Neural progenitor cell (in vitro differentiated cells): ENCODE results near the gene UQCRC2. TPM values are rescaled to one million over a fixed set of nuclear protein-coding genes. Genes with fewer than 3 reads are reported as not detected.

Source experiments
- DNase-seq: peaks from one replicate; pipeline ENCODE4 v3.0.0-alpha.2; 2016; ENCODE audit warnings: low spot score
- H2AFZ ChIP-seq: fragments of 200-600 bp; sonication (generic); replicated peaks from 2 replicates; pipeline ENCODE4 v1.6.1; 2016; ENCODE audit warnings: antibody characterized with exemption
- H3F3A ChIP-seq: fragments of 200-600 bp; sonication (generic); 2 replicates; pipeline ENCODE4 v1.6.1; 2016; ENCODE audit warnings: antibody characterized with exemption, low read depth
- H3K27ac ChIP-seq: fragments of 200-600 bp; sonication (generic); 2 replicates; pipeline ENCODE4 v1.5.1; 2016; ENCODE audit warnings: mild to moderate bottlenecking
- H3K27me3 ChIP-seq: fragments of 200-600 bp; sonication (generic); 2 replicates; pipeline ENCODE4 v1.6.1; 2016; ENCODE audit warnings: mild to moderate bottlenecking, moderate library complexity
- H3K36me3 ChIP-seq: fragments of 200-600 bp; sonication (generic); 2 replicates; pipeline ENCODE4 v1.5.1; 2016
- H3K4me1 ChIP-seq: fragments of 200-600 bp; sonication (generic); 2 replicates; pipeline ENCODE4 v1.6.1; 2016; ENCODE audit warnings: mixed run types
- H3K4me2 ChIP-seq: fragments of 200-600 bp; sonication (generic); 2 replicates; pipeline ENCODE4 v1.6.1; 2016
- H3K4me3 ChIP-seq: fragments of 200-600 bp; sonication (generic); 2 replicates; pipeline ENCODE4 v1.5.1; 2016
- H3K79me2 ChIP-seq: fragments of 200-600 bp; sonication (generic); 2 replicates; pipeline ENCODE4 v1.6.1; 2016; ENCODE audit warnings: low read depth
- H3K9ac ChIP-seq: fragments of 200-600 bp; sonication (generic); 2 replicates; pipeline ENCODE4 v1.6.1; 2016
- H3K9me3 ChIP-seq: fragments of 200-600 bp; sonication (generic); 2 replicates; pipeline ENCODE4 v1.5.1; 2016; ENCODE audit warnings: low read depth
- H4K20me1 ChIP-seq: fragments of 200-600 bp; sonication (generic); 2 replicates; pipeline ENCODE4 v1.6.1; 2016; ENCODE audit warnings: low read depth
- H3K27ac Mint-ChIP-seq: 3 replicates; pipeline ENCODE4 v1.8.0; 2021; ENCODE audit warnings: mixed read lengths
- H3K27me3 Mint-ChIP-seq: 2 replicates; pipeline ENCODE4 v1.8.0; 2022; ENCODE audit warnings: low read depth, mild to moderate bottlenecking, inconsistent platforms, moderate library complexity, mixed read lengths; ENCODE audit not compliant: insufficient read depth
- H3K36me3 Mint-ChIP-seq: 3 replicates; pipeline ENCODE4 v1.8.0; 2021; ENCODE audit warnings: mixed read lengths
- H3K4me1 Mint-ChIP-seq: 3 replicates; pipeline ENCODE4 v1.8.0; 2021; ENCODE audit warnings: mixed read lengths
- H3K4me3 Mint-ChIP-seq: 3 replicates; pipeline ENCODE4 v1.8.0; 2021; ENCODE audit warnings: mild to moderate bottlenecking, moderate library complexity, mixed read lengths
- H3K9me3 Mint-ChIP-seq: 3 replicates; pipeline ENCODE4 v1.8.0; 2020; ENCODE audit warnings: mixed read lengths
- CTCF ChIP-seq: fragments of 200-600 bp; sonication (generic); IDR thresholded peaks from 2 replicates; pipeline ENCODE4 v1.5.1; 2017; ENCODE audit warnings: antibody characterized with exemption, mild to moderate bottlenecking
- EZH2 ChIP-seq: fragments of 200-600 bp; sonication (generic); IDR thresholded peaks from 2 replicates; pipeline ENCODE4 v1.6.1; 2017; ENCODE audit warnings: antibody characterized with exemption, mild to moderate bottlenecking, moderate library complexity
- EZH2phosphoT487 ChIP-seq: fragments of 200-600 bp; sonication (generic); IDR thresholded peaks from 2 replicates; pipeline ENCODE4 v1.6.1; 2017; ENCODE audit warnings: antibody characterized with exemption
- total RNA-seq: library from RNA; depleted of rRNA; stranded (reverse); fragments of >200 nt; gene quantifications from 2 replicates; pipeline ENCODE4 v1.2.3, GENCODE V29; 2015; ENCODE audit warnings: low replicate concordance

Gene UQCRC2
- total RNA-seq, 1 donor from 2014 or later, result 206 TPM

GRCh38 chr16:21952040-21952792 lies 945 bp upstream of the UQCRC2 start:
- peaks cover 20% of the 10 kb centered on the region for H3K4me1 Mint-ChIP-seq
- peaks cover 12% of the 10 kb centered on the region for H3K4me1 ChIP-seq
- peak overlapping the region; percentile 92 for H3K4me3 ChIP-seq
- peak overlapping the region; percentile 100 for H3K27ac Mint-ChIP-seq
- TF ChIP-seq EZH2phosphoT487 (no peak), CTCF (no peak), EZH2 (no peak)
- H3K27ac ChIP-seq, result no peak overlapping the region
- H3K36me3 Mint-ChIP-seq, result peaks cover 2% of the 10 kb centered on the region
- peaks cover 61% of the 10 kb centered on the region for H3K79me2 ChIP-seq
- H3K9me3 ChIP-seq, result no peaks in the 10 kb centered on the region
- peaks cover 1% of the 10 kb centered on the region for H3K27me3 ChIP-seq
- peaks cover 4% of the 10 kb centered on the region for H3F3A ChIP-seq
- peak overlapping the region; percentile 100 for H2AFZ ChIP-seq
- H3K4me2 ChIP-seq, result peak overlapping the region; percentile 85
- no peaks in the 10 kb centered on the region for H3K9me3 Mint-ChIP-seq
- H3K9ac ChIP-seq, result peak overlapping the region; percentile 99
- H3K4me3 Mint-ChIP-seq, result peak overlapping the region; percentile 100
- no peaks in the 10 kb centered on the region for H3K36me3 ChIP-seq
- peak; percentile 85 for DNase-seq
- peaks cover 2% of the 10 kb centered on the region for H3K27me3 Mint-ChIP-seq
- H4K20me1 ChIP-seq, result peaks cover 14% of the 10 kb centered on the region

GRCh38 chr16:21953541-21953902 lies 361 bp downstream of the UQCRC2 start:
- H3K27me3 ChIP-seq, result no peaks in the 10 kb centered on the region
- H3K79me2 ChIP-seq, result peaks cover 61% of the 10 kb centered on the region
- H2AFZ ChIP-seq, result peak overlapping the region; percentile 100
- peaks cover 14% of the 10 kb centered on the region for H4K20me1 ChIP-seq
- H3K36me3 ChIP-seq, result peaks cover 6% of the 10 kb centered on the region
- H3K9ac ChIP-seq, result peak overlapping the region; percentile 99
- H3F3A ChIP-seq, result peaks cover 7% of the 10 kb centered on the region
- peak overlapping the region; percentile 85 for H3K4me2 ChIP-seq
- peak overlapping the region; percentile 100 for H3K4me3 Mint-ChIP-seq
- no peak for TF ChIP-seq EZH2phosphoT487
- no peak for TF ChIP-seq CTCF
- no peak for TF ChIP-seq EZH2
- H3K9me3 ChIP-seq, result no peaks in the 10 kb centered on the region
- H3K27ac Mint-ChIP-seq, result peak overlapping the region; percentile 100
- no peaks in the 10 kb centered on the region for H3K9me3 Mint-ChIP-seq
- peaks cover 20% of the 10 kb centered on the region for H3K4me1 Mint-ChIP-seq
- peaks cover 6% of the 10 kb centered on the region for H3K36me3 Mint-ChIP-seq
- H3K27me3 Mint-ChIP-seq, result peaks cover 2% of the 10 kb centered on the region
- H3K4me1 ChIP-seq, result peaks cover 12% of the 10 kb centered on the region
- peak overlapping the region; percentile 100 for H3K27ac ChIP-seq
- peak overlapping the region; percentile 92 for H3K4me3 ChIP-seq
- no peak for DNase-seq

DNA sequence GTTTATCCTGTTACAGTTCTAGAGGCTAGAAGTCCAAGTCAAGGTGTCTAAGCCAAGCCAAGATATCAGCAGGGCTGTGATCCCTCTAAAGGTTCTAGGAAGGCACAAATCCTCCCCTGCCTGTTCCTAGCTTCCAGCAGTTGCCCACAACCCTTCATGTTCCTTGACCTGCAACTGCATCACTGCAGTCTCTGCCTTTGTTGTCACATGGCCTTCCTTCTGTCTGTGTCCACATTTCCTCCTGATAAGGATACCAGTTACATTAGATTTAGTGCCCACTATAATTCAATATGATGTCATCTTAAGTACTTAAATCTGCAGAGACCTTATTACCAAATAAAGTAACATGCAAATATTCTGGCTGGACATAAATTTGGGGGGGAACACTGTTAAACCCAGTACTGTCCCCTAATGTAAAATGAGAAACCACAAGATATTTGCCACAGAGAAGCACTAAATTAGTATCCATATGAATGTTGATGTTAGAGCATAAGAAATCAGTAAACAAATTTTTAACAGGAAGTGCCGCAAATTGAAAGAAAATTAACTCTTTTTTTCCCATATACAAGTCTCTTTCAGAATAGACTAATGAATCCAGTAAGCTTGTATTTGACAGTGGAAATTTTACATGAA lies 4.7 kb downstream of the UQCRC2 start:
- Mint-ChIP-seq H3K4me1 (peaks cover 7% of the 10 kb centered on the region), H3K4me3 (no peak overlapping the region), H3K27me3 (peaks cover 2% of the 10 kb centered on the region), H3K27ac (no peak overlapping the region), H3K36me3 (peaks cover 22% of the 10 kb centered on the region), H3K9me3 (no peaks in the 10 kb centered on the region)
- H3K79me2 ChIP-seq, result peaks cover 39% of the 10 kb centered on the region
- no peak overlapping the region for H3K4me2 ChIP-seq
- no peaks in the 10 kb centered on the region for H3K9me3 ChIP-seq
- no peak overlapping the region for H3K4me3 ChIP-seq
- no peak overlapping the region for H3K9ac ChIP-seq
- DNase-seq, result no peak
- no peaks in the 10 kb centered on the region for H3K27me3 ChIP-seq
- no peak overlapping the region for H3K27ac ChIP-seq
- TF ChIP-seq EZH2 (no peak), CTCF (no peak), EZH2phosphoT487 (no peak)
- peaks cover 7% of the 10 kb centered on the region for H3K4me1 ChIP-seq
- peaks cover 3% of the 10 kb centered on the region for H3F3A ChIP-seq
- H2AFZ ChIP-seq, result no peak overlapping the region
- peaks cover 14% of the 10 kb centered on the region for H3K36me3 ChIP-seq
- peaks cover 6% of the 10 kb centered on the region for H4K20me1 ChIP-seq
